Neural cell (in vitro differentiated cells): Measurements from ENCODE around the gene DHCR24. TPM values are rescaled to one million over a fixed set of nuclear protein-coding genes. Genes with fewer than 3 reads are reported as not detected.

ENCODE experiments used
- H2AFZ ChIP-seq: fragments of 200-600, 300-800 bp; sonication (generic), shearing (Covaris generic); 2 replicates; pipeline ENCODE4 v1.6.0; 2014; ENCODE audit warnings: low read depth, mild to moderate bottlenecking, antibody characterized with exemption, low read length, moderate library complexity
- H3F3A ChIP-seq: fragments of 200-600 bp; shearing (Covaris generic); 2 replicates; pipeline ENCODE4 v1.6.1; 2016; ENCODE audit warnings: mild to moderate bottlenecking, moderate library complexity, mixed read lengths, antibody characterized with exemption, low read length; ENCODE audit not compliant: insufficient read depth, poor library complexity, severe bottlenecking
- H3K27ac ChIP-seq: fragments of 200-600, 300-800 bp; sonication (generic), shearing (Covaris generic); 2 replicates; pipeline ENCODE4 v1.5.1; 2014; ENCODE audit warnings: mild to moderate bottlenecking, low read length, moderate library complexity
- H3K27me3 ChIP-seq: fragments of 300-800, 200-600 bp; sonication (generic), shearing (Covaris generic); 2 replicates; pipeline ENCODE4 v1.6.0; 2014; ENCODE audit warnings: mild to moderate bottlenecking, low read depth, low read length, moderate library complexity; ENCODE audit not compliant: insufficient read depth
- H3K36me3 ChIP-seq: fragments of 300-800, 200-600 bp; sonication (generic), shearing (Covaris generic); 2 replicates; pipeline ENCODE4 v1.5.1; 2014; ENCODE audit warnings: mild to moderate bottlenecking, antibody characterized with exemption, low read length, moderate library complexity; ENCODE audit not compliant: insufficient read depth
- H3K4me2 ChIP-seq: fragments of 300-800, 200-600 bp; sonication (generic), shearing (Covaris generic); 2 replicates; pipeline ENCODE4 v1.6.0; 2014; ENCODE audit warnings: mild to moderate bottlenecking, low read length
- H3K4me3 ChIP-seq: fragments of 300-800, 200-600 bp; sonication (generic), shearing (Covaris generic); 2 replicates; pipeline ENCODE4 v1.5.1; 2014; ENCODE audit warnings: mild to moderate bottlenecking, low read length, moderate library complexity
- H3K79me2 ChIP-seq: fragments of 200-600 bp; shearing (Covaris generic); replicated peaks from 2 replicates; pipeline ENCODE4 v1.6.0; 2014; ENCODE audit warnings: mild to moderate bottlenecking, low read length, moderate library complexity; ENCODE audit not compliant: insufficient read depth
- H3K9ac ChIP-seq: fragments of 300-800, 200-600 bp; sonication (generic), shearing (Covaris generic); 2 replicates; pipeline ENCODE4 v1.6.1; 2016; ENCODE audit warnings: mild to moderate bottlenecking, low read length, mixed read lengths
- H3K9me2 ChIP-seq: fragments of 200-600 bp; shearing (Covaris generic); 2 replicates; pipeline ENCODE4 v1.6.1; 2016; ENCODE audit warnings: mild to moderate bottlenecking, low read length, mixed read lengths; ENCODE audit not compliant: insufficient read depth
- H3K9me3 ChIP-seq: fragments of 200-600, 300-800 bp; sonication (generic), shearing (Covaris generic); 2 replicates; pipeline ENCODE4 v1.6.1; 2016; ENCODE audit warnings: mild to moderate bottlenecking, mixed run types, low read length, moderate library complexity, mixed read lengths
- H4K20me1 ChIP-seq: fragments of 200-600 bp; shearing (Covaris generic); 2 replicates; pipeline ENCODE4 v1.6.1; 2016; ENCODE audit warnings: mild to moderate bottlenecking, mixed run types; ENCODE audit not compliant: insufficient read depth
- CTCF ChIP-seq: fragments of 450-650 bp; IDR thresholded peaks from 2 replicates; pipeline ENCODE4 v1.5.1; 2014; ENCODE audit warnings: antibody characterized with exemption, mild to moderate bottlenecking, moderate library complexity; ENCODE audit not compliant: poor library complexity, severe bottlenecking
- EP300 ChIP-seq: fragments of 450-650 bp; conservative IDR thresholded peaks from 2 replicates; pipeline ENCODE4 v1.6.1; 2014; ENCODE audit warnings: antibody characterized with exemption, mild to moderate bottlenecking, moderate library complexity; ENCODE audit not compliant: poor library complexity, severe bottlenecking
- EZH2 ChIP-seq: fragments of 200-600, 300-800 bp; shearing (Covaris generic), sonication (generic); IDR thresholded peaks from 2 replicates; pipeline ENCODE4 v1.6.1; 2014; ENCODE audit warnings: antibody characterized with exemption, low read length, borderline replicate concordance, mild to moderate bottlenecking; ENCODE audit not compliant: insufficient read depth, poor library complexity, severe bottlenecking
- MXI1 ChIP-seq: fragments of 450-650 bp; conservative IDR thresholded peaks from 2 replicates; pipeline ENCODE4 v1.6.1; 2014; ENCODE audit warnings: antibody characterized with exemption, mild to moderate bottlenecking; ENCODE audit not compliant: poor library complexity, severe bottlenecking
- POLR2AphosphoS5 ChIP-seq: IDR thresholded peaks from 2 replicates; pipeline ENCODE4 v1.6.1; 2012
- RAD21 ChIP-seq: fragments of 450-650 bp; conservative IDR thresholded peaks from 2 replicates; pipeline ENCODE4 v1.6.1; 2014; ENCODE audit warnings: antibody characterized with exemption, mild to moderate bottlenecking, moderate library complexity
- SMC3 ChIP-seq: fragments of 450-650 bp; conservative IDR thresholded peaks from 2 replicates; pipeline ENCODE4 v1.6.1; 2014; ENCODE audit warnings: antibody characterized with exemption, mild to moderate bottlenecking, moderate library complexity; ENCODE audit not compliant: poor library complexity
- TAF1 ChIP-seq: IDR thresholded peaks from 2 replicates; pipeline ENCODE4 v1.6.1; 2012; ENCODE audit warnings: low read depth
- polyA plus RNA-seq: library from polyadenylated mRNA; depleted of rRNA; stranded (reverse); fragments of >200 nt; gene quantifications from 2 replicates; pipeline ENCODE4 v1.2.3, GENCODE V29; 2014
- TF ChIP-seq, protein P1 (sequence below): IDR thresholded peaks from 2 replicates; pipeline ENCODE4 v1.6.1; 2012; ENCODE audit warnings: borderline replicate concordance

Gene DHCR24
- polyA plus RNA-seq, 1 donor from 2014 or later, result 91.3 TPM

- Histone ChIP-seq H3K79me2 (no peaks in the 10 kb centered on the region), H4K20me1 (no peaks in the 10 kb centered on the region), H3F3A (no peaks in the 10 kb centered on the region), H3K27ac (no peak overlapping the region), H3K9ac (no peak overlapping the region), H3K36me3 (peaks cover 18% of the 10 kb centered on the region), H3K4me2 (no peak overlapping the region), H2AFZ (no peak overlapping the region), H3K27me3 (no peaks in the 10 kb centered on the region), H3K9me2 (no peaks in the 10 kb centered on the region), H3K4me3 (no peak overlapping the region), H3K9me3 (no peaks in the 10 kb centered on the region)
- TF ChIP-seq TAF1 (no peak), MXI1 (no peak), EZH2 (no peak), CTCF (no peak), SMC3 (no peak), EP300 (no peak), POLR2AphosphoS5 (no peak), RAD21 (no peak)
- TF ChIP-seq, protein P1, sequence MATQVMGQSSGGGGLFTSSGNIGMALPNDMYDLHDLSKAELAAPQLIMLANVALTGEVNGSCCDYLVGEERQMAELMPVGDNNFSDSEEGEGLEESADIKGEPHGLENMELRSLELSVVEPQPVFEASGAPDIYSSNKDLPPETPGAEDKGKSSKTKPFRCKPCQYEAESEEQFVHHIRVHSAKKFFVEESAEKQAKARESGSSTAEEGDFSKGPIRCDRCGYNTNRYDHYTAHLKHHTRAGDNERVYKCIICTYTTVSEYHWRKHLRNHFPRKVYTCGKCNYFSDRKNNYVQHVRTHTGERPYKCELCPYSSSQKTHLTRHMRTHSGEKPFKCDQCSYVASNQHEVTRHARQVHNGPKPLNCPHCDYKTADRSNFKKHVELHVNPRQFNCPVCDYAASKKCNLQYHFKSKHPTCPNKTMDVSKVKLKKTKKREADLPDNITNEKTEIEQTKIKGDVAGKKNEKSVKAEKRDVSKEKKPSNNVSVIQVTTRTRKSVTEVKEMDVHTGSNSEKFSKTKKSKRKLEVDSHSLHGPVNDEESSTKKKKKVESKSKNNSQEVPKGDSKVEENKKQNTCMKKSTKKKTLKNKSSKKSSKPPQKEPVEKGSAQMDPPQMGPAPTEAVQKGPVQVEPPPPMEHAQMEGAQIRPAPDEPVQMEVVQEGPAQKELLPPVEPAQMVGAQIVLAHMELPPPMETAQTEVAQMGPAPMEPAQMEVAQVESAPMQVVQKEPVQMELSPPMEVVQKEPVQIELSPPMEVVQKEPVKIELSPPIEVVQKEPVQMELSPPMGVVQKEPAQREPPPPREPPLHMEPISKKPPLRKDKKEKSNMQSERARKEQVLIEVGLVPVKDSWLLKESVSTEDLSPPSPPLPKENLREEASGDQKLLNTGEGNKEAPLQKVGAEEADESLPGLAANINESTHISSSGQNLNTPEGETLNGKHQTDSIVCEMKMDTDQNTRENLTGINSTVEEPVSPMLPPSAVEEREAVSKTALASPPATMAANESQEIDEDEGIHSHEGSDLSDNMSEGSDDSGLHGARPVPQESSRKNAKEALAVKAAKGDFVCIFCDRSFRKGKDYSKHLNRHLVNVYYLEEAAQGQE, result no peak
These were observed 36.8 kb downstream of the DHCR24 start for GRCh38 chr1:54850069-54850730.

GRCh38 chr1:54849219-54850068 is 37.6 kb downstream of the DHCR24 start:
- no peak overlapping the region for H3K4me3 ChIP-seq
- TF ChIP-seq MXI1 (no peak), SMC3 (no peak), POLR2AphosphoS5 (no peak), EZH2 (no peak), EP300 (no peak), TAF1 (no peak), CTCF (no peak), RAD21 (no peak)
- TF ChIP-seq, protein P1, result no peak
- no peak overlapping the region for H3K27ac ChIP-seq
- H3F3A ChIP-seq, result no peaks in the 10 kb centered on the region
- peaks cover 18% of the 10 kb centered on the region for H3K36me3 ChIP-seq
- no peaks in the 10 kb centered on the region for H3K9me2 ChIP-seq
- no peak overlapping the region for H3K9ac ChIP-seq
- H3K4me2 ChIP-seq, result no peak overlapping the region
- no peaks in the 10 kb centered on the region for H3K9me3 ChIP-seq
- no peak overlapping the region for H2AFZ ChIP-seq
- no peaks in the 10 kb centered on the region for H3K79me2 ChIP-seq
- H4K20me1 ChIP-seq, result no peaks in the 10 kb centered on the region
- no peaks in the 10 kb centered on the region for H3K27me3 ChIP-seq
